PFSK-1 (cell line): ENCODE measurements around the gene HOXB3.

Experiments
- POLR2AphosphoS5 ChIP-seq: IDR thresholded peaks from 2 replicates; pipeline ENCODE4 v1.6.1; 2012; ENCODE audit warnings: low read depth, mild to moderate bottlenecking, control low read depth, low read length, moderate library complexity
- SIN3A ChIP-seq: IDR thresholded peaks from 2 replicates; pipeline ENCODE4 v1.6.1; 2012; ENCODE audit warnings: mild to moderate bottlenecking, low read length, moderate library complexity, borderline replicate concordance; ENCODE audit not compliant: insufficient read depth
- TAF1 ChIP-seq: IDR thresholded peaks from 2 replicates; pipeline ENCODE4 v1.6.1; 2012; ENCODE audit warnings: low read length, control low read depth, borderline replicate concordance; ENCODE audit not compliant: insufficient read depth
- TF ChIP-seq, protein P1 (sequence below), 2 experiments: IDR thresholded peaks; 2 replicates each; pipeline versions ENCODE4 v1.6.1 to v1.8.0; 2011 to 2012; ENCODE audit warnings: low read depth in 2 of 2, low read length in 2 of 2, control low read depth in 1 of 2, inconsistent platforms in 1 of 2, mild to moderate bottlenecking in 1 of 2, moderate library complexity in 1 of 2; ENCODE audit not compliant: insufficient read depth in 1 of 2

DNA sequence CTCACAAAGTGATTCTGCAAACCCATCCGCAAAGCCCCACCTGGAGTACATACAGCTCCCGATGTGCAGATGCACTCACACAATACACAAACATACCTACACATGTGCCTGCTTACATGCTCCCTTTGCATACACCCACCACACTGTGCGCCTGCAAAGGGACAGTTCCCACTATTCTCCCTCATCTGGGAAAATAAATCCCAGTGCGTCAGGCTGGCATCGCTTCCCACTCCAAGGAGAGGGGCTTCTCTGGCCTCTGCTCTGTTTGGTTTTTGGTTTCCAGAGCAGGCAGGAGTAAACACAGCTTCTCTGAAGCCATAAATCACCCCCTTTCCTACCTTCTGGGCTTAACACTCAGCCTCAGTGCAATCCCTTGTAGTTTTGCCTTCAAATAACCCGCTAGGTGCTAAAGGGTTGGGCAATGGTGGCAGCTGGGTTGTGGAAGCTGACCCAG is 26.6 kb downstream of the HOXB3 start:
- no peak for TF ChIP-seq POLR2AphosphoS5
- TF ChIP-seq, protein P1, sequence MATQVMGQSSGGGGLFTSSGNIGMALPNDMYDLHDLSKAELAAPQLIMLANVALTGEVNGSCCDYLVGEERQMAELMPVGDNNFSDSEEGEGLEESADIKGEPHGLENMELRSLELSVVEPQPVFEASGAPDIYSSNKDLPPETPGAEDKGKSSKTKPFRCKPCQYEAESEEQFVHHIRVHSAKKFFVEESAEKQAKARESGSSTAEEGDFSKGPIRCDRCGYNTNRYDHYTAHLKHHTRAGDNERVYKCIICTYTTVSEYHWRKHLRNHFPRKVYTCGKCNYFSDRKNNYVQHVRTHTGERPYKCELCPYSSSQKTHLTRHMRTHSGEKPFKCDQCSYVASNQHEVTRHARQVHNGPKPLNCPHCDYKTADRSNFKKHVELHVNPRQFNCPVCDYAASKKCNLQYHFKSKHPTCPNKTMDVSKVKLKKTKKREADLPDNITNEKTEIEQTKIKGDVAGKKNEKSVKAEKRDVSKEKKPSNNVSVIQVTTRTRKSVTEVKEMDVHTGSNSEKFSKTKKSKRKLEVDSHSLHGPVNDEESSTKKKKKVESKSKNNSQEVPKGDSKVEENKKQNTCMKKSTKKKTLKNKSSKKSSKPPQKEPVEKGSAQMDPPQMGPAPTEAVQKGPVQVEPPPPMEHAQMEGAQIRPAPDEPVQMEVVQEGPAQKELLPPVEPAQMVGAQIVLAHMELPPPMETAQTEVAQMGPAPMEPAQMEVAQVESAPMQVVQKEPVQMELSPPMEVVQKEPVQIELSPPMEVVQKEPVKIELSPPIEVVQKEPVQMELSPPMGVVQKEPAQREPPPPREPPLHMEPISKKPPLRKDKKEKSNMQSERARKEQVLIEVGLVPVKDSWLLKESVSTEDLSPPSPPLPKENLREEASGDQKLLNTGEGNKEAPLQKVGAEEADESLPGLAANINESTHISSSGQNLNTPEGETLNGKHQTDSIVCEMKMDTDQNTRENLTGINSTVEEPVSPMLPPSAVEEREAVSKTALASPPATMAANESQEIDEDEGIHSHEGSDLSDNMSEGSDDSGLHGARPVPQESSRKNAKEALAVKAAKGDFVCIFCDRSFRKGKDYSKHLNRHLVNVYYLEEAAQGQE (IDR thresholded peaks at IDR 0.05; ENCODE audit: insufficient read depth in 1 of 2, low read depth in 2 of 2, low read length in 2 of 2) = no peak
- TF ChIP-seq TAF1 = no peak
- TF ChIP-seq SIN3A = no peak
